Activated CD4-positive, alpha-beta T cell treated with anti-CD3 and anti-CD28 coated beads, Interleukin-2, amount 10 ng/mL, durations not matched to agents 7 days and 5 days (primary cell): ENCODE data around the gene ARHGEF17. TPM values are rescaled to one million over a fixed set of nuclear protein-coding genes. Genes with fewer than 3 reads are reported as not detected.

Experiments used
- CTCF ChIA-PET: fragments of 350-600 bp; sonication (Branson Sonifier 250); formaldehyde crosslinking; loops from one replicate; lab custom pipeline; 2021; ENCODE audit warnings: antibody characterized with exemption; lab: Charles Lee
- POLR2A ChIA-PET: fragments of 350-600 bp; sonication (Branson Sonifier 250); formaldehyde crosslinking; loops from one replicate; lab custom pipeline; 2021; ENCODE audit warnings: antibody characterized with exemption; lab: Charles Lee
- DNase-seq: peaks from one replicate; pipeline ENCODE4 v3.0.0-alpha.2; 2020
- H3K27ac Mint-ChIP-seq: one replicate; pipeline ENCODE4 v1.8.0; 2021; ENCODE audit warnings: mild to moderate bottlenecking, moderate library complexity, mixed read lengths
- H3K27me3 Mint-ChIP-seq: one replicate; pipeline ENCODE4 v1.8.0; 2021; ENCODE audit warnings: mixed read lengths
- H3K36me3 Mint-ChIP-seq: one replicate; pipeline ENCODE4 v1.8.0; 2021; ENCODE audit warnings: low read depth, mixed read lengths
- H3K4me1 Mint-ChIP-seq: one replicate; pipeline ENCODE4 v1.8.0; 2021; ENCODE audit warnings: mixed read lengths
- H3K4me3 Mint-ChIP-seq: one replicate; pipeline ENCODE4 v1.8.0; 2021; ENCODE audit warnings: mild to moderate bottlenecking, moderate library complexity, mixed read lengths
- H3K9me3 Mint-ChIP-seq: one replicate; pipeline ENCODE4 v1.8.0; 2021; ENCODE audit warnings: mixed read lengths
- total RNA-seq, 2 experiments: library from RNA; stranded (reverse); gene quantifications; one replicate each; pipeline ENCODE4 v1.2.3, GENCODE V29; 2021

The ARHGEF17 gene
- total RNA-seq, 2 experiments from 2014 or later = not detected

- Mint-ChIP-seq H3K27me3 (no peaks in the 10 kb centered on the region), H3K4me3 (no peak overlapping the region), H3K9me3 (no peaks in the 10 kb centered on the region), H3K4me1 (peaks cover 1% of the 10 kb centered on the region), H3K27ac (no peak overlapping the region), H3K36me3 (peaks cover 11% of the 10 kb centered on the region)
- no peak for DNase-seq
- POLR2A ChIA-PET = no interaction called here
- CTCF ChIA-PET = interaction anchor here (1.2 to 3.1 kb wide), 3 partner anchors 10 to 93 kb away, joined by 3 to 13 read pairs (median 4); no protein-coding TSS in a partner anchor
Observed at GRCh38 chr11:73400293-73400692, 92.2 kb downstream of the ARHGEF17 start.

- DNase-seq = no peak
- CTCF ChIA-PET = interaction anchor here (0.9 to 2.0 kb wide), 4 partner anchors 9 to 259 kb away, joined by 3 to 5 read pairs (median 4); no protein-coding TSS in a partner anchor
- H3K4me3 Mint-ChIP-seq = no peak overlapping the region
- peaks cover 1% of the 10 kb centered on the region for H3K4me1 Mint-ChIP-seq
- H3K27me3 Mint-ChIP-seq = no peaks in the 10 kb centered on the region
- no peaks in the 10 kb centered on the region for H3K9me3 Mint-ChIP-seq
- H3K36me3 Mint-ChIP-seq = peaks cover 11% of the 10 kb centered on the region
- POLR2A ChIA-PET = interaction anchor here (0.8 kb wide), 1 partner anchor 24 kb away, joined by 3 read pairs; no protein-coding TSS in a partner anchor
- no peak overlapping the region for H3K27ac Mint-ChIP-seq
Observed at GRCh38 chr11:73401217-73401923, 93.3 kb downstream of the ARHGEF17 start.

DNA sequence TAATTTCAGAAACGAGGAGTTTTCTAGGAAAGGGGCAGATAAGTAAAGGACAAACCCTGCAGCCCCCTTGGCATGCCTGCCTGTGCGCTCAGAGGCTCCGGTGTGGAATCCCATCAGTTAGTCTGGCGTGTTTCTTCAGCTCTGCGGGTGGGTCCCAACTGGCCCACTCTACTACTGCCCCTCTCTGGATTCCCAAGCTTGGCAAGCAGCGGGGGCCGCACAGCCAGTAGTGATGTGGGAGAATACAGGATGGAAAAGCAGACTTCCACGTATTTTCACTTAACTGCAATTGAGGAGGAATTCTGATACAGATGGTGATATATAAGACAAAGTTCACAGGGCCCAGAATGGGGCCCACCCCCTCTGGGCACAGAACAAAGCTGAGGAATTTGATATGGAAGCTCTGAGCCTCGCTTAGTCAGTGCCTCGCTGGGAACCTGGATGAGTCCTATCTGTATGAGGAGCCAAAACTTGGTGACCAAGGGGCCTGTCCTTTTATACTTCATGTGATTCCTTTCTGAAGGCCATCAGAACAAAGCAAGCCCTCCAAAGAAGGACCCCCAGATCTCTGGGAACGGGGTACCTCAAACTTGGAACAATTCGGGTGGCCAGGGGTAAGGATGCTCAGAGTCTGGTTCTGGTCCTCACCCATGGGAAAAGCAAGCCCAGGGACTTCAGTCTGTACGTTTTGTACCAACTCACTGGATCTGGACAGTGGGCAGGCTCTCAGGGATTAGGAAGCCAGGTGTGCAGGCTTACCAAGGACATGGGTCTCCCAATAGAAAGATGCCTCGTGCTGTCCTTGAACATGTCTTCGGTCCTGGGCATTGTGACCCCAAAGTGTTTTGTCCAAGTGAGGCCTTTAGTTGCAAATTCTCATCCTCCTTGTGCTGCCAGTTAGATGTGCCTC, 94.1 kb downstream of the ARHGEF17 start:
- Mint-ChIP-seq H3K4me3 (no peak overlapping the region), H3K9me3 (no peaks in the 10 kb centered on the region), H3K36me3 (peaks cover 13% of the 10 kb centered on the region), H3K4me1 (peaks cover 1% of the 10 kb centered on the region), H3K27me3 (no peaks in the 10 kb centered on the region), H3K27ac (no peak overlapping the region)
- POLR2A ChIA-PET = no interaction called here
- no peak for DNase-seq
- CTCF ChIA-PET = interaction anchor here (0.5 to 2.0 kb wide), 7 partner anchors 9 to 258 kb away, joined by 3 to 5 read pairs (median 4); no protein-coding TSS in a partner anchor

GRCh38 chr11:73402834-73403185, 94.7 kb downstream of the ARHGEF17 start:
- H3K36me3 Mint-ChIP-seq = peaks cover 13% of the 10 kb centered on the region
- peak overlapping the region; percentile 28 for H3K27ac Mint-ChIP-seq
- no peaks in the 10 kb centered on the region for H3K9me3 Mint-ChIP-seq
- ChIA-PET CTCF (interaction anchor here (0.5 to 2.0 kb wide), 4 partner anchors 11 to 140 kb away, joined by 3 to 5 read pairs (median 4); no protein-coding TSS in a partner anchor), POLR2A (no interaction called here)
- H3K4me1 Mint-ChIP-seq = peaks cover 1% of the 10 kb centered on the region
- no peaks in the 10 kb centered on the region for H3K27me3 Mint-ChIP-seq
- DNase-seq = peak; percentile 42
- no peak overlapping the region for H3K4me3 Mint-ChIP-seq

DNA sequence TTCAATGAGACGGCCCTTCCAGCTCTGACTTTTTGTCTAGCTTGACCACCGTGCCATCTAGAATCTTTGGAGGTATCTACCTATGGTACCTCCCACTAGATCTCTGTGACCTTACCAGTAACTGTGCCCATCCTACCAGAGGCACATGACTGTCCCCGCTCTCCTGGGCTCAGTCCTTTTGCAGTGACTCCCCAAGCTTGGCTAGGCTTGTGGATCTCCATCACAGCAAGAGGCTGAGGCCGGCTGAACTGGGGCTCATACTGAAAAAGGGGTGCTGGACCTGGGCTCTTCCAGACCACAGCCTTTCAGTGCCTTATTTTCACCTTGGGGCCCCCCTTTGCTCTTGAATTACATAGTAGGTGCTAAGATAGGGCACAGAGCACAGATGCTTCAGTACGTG, 95.5 kb downstream of the ARHGEF17 start:
- Mint-ChIP-seq H3K4me3 (no peak overlapping the region), H3K9me3 (no peaks in the 10 kb centered on the region), H3K4me1 (peaks cover 1% of the 10 kb centered on the region), H3K27ac (no peak overlapping the region), H3K36me3 (peaks cover 13% of the 10 kb centered on the region), H3K27me3 (no peaks in the 10 kb centered on the region)
- ChIA-PET POLR2A (no interaction called here), CTCF (interaction anchor here (1.4 to 2.0 kb wide), 2 partner anchors 10 to 18 kb away, joined by 5 read pairs; no protein-coding TSS in a partner anchor)
- DNase-seq = no peak

DNA sequence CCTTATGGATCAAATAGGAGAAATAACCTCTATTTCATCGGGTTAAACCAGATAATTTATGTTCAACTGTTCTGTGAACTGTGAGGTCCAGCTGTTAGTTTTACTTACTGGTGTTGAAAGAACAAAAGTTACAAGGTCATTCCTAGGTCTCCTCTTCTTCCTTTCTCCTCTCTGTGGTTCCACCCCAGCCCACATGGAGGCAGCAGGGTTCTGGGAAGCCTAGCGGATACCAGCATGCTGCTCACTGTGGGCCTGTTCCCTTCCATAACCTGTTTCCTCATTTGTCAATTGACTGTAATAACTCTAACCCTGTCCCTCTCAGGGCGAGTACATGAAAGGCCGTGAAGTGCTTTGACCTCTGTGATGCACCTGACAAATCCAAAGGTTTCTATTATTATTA, 96.0 kb downstream of the ARHGEF17 start:
- Mint-ChIP-seq H3K36me3 (peaks cover 17% of the 10 kb centered on the region), H3K4me3 (no peak overlapping the region), H3K4me1 (peaks cover 1% of the 10 kb centered on the region), H3K9me3 (no peaks in the 10 kb centered on the region), H3K27me3 (no peaks in the 10 kb centered on the region), H3K27ac (no peak overlapping the region)
- ChIA-PET POLR2A (no interaction called here), CTCF (no interaction called here)
- DNase-seq = no peak

DNA sequence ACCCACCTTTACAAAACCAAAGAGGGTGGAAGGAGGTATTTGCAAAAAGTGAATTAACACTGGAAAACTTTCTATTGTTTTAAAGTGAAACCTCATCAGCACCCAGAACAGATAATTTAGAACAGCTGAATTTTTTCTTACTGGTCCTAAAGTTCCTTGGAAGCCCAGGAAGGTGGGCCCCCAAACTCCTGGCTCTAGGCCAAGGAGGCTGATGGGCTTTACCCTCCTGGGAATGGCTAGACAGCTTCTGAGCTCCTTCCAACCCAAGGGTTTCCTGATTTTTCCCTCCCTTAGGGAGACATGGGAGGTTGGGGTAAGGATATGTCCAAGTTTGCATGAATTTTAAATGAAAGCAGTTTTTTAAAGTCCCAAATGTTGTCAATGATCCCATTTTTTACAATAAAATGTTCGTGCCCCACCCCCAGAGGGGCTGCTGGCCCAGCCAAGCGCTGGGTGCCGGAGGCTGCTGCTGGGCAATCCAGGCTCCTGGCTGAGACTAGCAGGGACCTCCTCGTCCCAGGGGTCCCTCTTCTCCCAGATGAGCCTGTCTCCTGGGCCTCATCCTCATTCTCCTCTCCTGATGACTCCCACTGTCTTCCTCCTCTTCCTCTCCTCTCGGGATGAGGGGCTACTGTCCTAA, 96.5 kb downstream of the ARHGEF17 start:
- no peak for DNase-seq
- ChIA-PET CTCF (no interaction called here), POLR2A (no interaction called here)
- no peak overlapping the region for H3K4me3 Mint-ChIP-seq
- H3K4me1 Mint-ChIP-seq = peaks cover 1% of the 10 kb centered on the region
- H3K27ac Mint-ChIP-seq = peak overlapping the region; percentile 70
- no peaks in the 10 kb centered on the region for H3K27me3 Mint-ChIP-seq
- H3K9me3 Mint-ChIP-seq = no peaks in the 10 kb centered on the region
- H3K36me3 Mint-ChIP-seq = peaks cover 21% of the 10 kb centered on the region

DNA sequence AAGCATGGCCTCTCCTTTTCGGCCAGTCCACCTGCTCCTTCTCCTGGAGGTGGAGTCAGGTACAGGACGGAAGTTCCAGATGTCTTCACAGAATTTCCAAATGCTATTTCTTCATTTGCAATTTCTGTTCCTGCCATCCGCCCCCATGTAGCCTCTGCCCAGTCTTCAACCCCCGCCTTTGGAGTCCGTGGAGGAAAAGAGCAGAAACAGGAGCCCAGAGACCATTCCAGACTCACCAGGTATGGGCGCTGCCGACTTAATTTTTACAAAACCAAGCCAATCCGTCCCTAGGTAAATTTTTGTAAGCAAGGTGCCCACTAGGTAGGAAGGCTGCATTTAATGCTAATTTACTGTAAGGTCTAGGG, 97.1 kb downstream of the ARHGEF17 start:
- H3K9me3 Mint-ChIP-seq = no peaks in the 10 kb centered on the region
- H3K4me3 Mint-ChIP-seq = no peak overlapping the region
- peak overlapping the region; percentile 70 for H3K27ac Mint-ChIP-seq
- ChIA-PET CTCF (no interaction called here), POLR2A (no interaction called here)
- DNase-seq = no peak
- peaks cover 1% of the 10 kb centered on the region for H3K4me1 Mint-ChIP-seq
- peaks cover 21% of the 10 kb centered on the region for H3K36me3 Mint-ChIP-seq
- no peaks in the 10 kb centered on the region for H3K27me3 Mint-ChIP-seq

GRCh38 chr11:73406131-73406530, 98.1 kb downstream of the ARHGEF17 start:
- H3K27ac Mint-ChIP-seq = peak overlapping the region; percentile 31
- H3K4me1 Mint-ChIP-seq = peaks cover 1% of the 10 kb centered on the region
- no peaks in the 10 kb centered on the region for H3K9me3 Mint-ChIP-seq
- DNase-seq = no peak
- ChIA-PET CTCF (interaction anchor here (0.6 kb wide), 1 partner anchor 74 kb away, joined by 3 read pairs; no protein-coding TSS in a partner anchor), POLR2A (no interaction called here)
- H3K4me3 Mint-ChIP-seq = no peak overlapping the region
- peaks cover 23% of the 10 kb centered on the region for H3K36me3 Mint-ChIP-seq
- H3K27me3 Mint-ChIP-seq = no peaks in the 10 kb centered on the region

GRCh38 chr11:73406619-73407018, 98.5 kb downstream of the ARHGEF17 start:
- H3K27me3 Mint-ChIP-seq = no peaks in the 10 kb centered on the region
- no peak overlapping the region for H3K27ac Mint-ChIP-seq
- no peak for DNase-seq
- peaks cover 23% of the 10 kb centered on the region for H3K36me3 Mint-ChIP-seq
- ChIA-PET CTCF (interaction anchor here (1.0 to 1.2 kb wide), 3 partner anchors 8 to 71 kb away, joined by 3 to 4 read pairs (median 3); no protein-coding TSS in a partner anchor), POLR2A (no interaction called here)
- H3K9me3 Mint-ChIP-seq = no peaks in the 10 kb centered on the region
- peaks cover 1% of the 10 kb centered on the region for H3K4me1 Mint-ChIP-seq
- H3K4me3 Mint-ChIP-seq = no peak overlapping the region

- H3K36me3 Mint-ChIP-seq = peaks cover 23% of the 10 kb centered on the region
- no peak overlapping the region for H3K4me3 Mint-ChIP-seq
- no peaks in the 10 kb centered on the region for H3K27me3 Mint-ChIP-seq
- H3K27ac Mint-ChIP-seq = no peak overlapping the region
- ChIA-PET CTCF (no interaction called here), POLR2A (no interaction called here)
- no peaks in the 10 kb centered on the region for H3K9me3 Mint-ChIP-seq
- no peaks in the 10 kb centered on the region for H3K4me1 Mint-ChIP-seq
- no peak for DNase-seq
Observed at GRCh38 chr11:73409431-73409830, 101.4 kb downstream of the ARHGEF17 start.

DNA sequence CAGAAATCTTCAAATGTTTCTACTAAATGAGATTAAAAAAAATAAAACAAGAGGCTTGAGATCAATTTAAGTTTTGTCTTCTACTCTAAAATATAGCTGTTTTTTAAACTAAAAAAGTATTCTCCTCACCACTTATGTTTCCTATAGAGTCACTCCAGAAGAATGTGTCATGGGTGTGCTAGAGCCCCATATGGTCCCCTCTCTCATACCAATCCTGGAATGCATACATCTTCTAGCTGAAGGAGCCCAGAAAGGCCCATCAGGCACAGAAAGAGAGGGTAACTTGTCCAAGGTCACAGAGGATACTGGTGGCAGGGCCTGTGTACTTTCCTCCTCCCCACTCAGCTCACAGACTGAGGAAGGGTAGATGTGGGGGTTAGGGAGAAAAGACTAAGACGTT, 102.6 kb downstream of the ARHGEF17 start:
- ChIA-PET POLR2A (no interaction called here), CTCF (interaction anchor here (0.6 to 1.4 kb wide), 6 partner anchors 11 to 263 kb away, joined by 3 to 4 read pairs (median 4); no protein-coding TSS in a partner anchor)
- Mint-ChIP-seq H3K4me3 (no peak overlapping the region), H3K9me3 (no peaks in the 10 kb centered on the region), H3K36me3 (peaks cover 20% of the 10 kb centered on the region), H3K4me1 (peaks cover 6% of the 10 kb centered on the region), H3K27me3 (no peaks in the 10 kb centered on the region), H3K27ac (no peak overlapping the region)
- no peak for DNase-seq
